ENCODE data around the gene WDR13.
A peak's percentile ranks its signal among the peaks of the same experiment; 100 is the strongest.

The WDR13 gene

DNA sequence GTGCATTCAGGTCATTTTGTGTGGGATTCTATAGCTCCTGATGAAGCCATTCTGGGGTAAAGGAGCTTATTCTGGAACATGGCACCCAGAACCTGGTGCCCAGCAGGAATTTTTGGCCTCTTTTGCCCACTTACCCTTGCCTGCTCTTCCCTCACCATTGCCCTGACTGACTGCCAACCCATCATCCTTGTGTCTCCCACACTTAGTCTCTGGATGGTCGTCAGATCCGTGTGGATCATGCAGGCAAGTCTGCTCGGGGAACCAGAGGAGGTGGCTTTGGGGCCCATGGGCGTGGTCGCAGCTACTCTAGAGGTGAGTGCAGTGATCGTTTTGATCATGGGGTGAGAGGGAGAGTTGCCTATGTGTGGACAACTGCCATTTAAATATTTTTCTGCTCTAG is 21.2 kb upstream of the WDR13 start:
- Histone ChIP-seq H3K36me3 (peaks cover 52% of the 10 kb centered on the region), H3K27me3 (no peaks in the 10 kb centered on the region), H3K4me3 (ENCODE audit: low read depth, low read length) (peak overlapping the region; percentile 97), H3K9me3 (no peaks in the 10 kb centered on the region), H3K4me1 (no peaks in the 10 kb centered on the region; the same call in 1 of the 2 replicates)
- DNase-seq, result no peak
- TF ChIP-seq, protein P1, sequence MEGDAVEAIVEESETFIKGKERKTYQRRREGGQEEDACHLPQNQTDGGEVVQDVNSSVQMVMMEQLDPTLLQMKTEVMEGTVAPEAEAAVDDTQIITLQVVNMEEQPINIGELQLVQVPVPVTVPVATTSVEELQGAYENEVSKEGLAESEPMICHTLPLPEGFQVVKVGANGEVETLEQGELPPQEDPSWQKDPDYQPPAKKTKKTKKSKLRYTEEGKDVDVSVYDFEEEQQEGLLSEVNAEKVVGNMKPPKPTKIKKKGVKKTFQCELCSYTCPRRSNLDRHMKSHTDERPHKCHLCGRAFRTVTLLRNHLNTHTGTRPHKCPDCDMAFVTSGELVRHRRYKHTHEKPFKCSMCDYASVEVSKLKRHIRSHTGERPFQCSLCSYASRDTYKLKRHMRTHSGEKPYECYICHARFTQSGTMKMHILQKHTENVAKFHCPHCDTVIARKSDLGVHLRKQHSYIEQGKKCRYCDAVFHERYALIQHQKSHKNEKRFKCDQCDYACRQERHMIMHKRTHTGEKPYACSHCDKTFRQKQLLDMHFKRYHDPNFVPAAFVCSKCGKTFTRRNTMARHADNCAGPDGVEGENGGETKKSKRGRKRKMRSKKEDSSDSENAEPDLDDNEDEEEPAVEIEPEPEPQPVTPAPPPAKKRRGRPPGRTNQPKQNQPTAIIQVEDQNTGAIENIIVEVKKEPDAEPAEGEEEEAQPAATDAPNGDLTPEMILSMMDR (IDR thresholded peaks at IDR 0.05; ENCODE audit: low read depth, low read length), result no peak

DNA sequence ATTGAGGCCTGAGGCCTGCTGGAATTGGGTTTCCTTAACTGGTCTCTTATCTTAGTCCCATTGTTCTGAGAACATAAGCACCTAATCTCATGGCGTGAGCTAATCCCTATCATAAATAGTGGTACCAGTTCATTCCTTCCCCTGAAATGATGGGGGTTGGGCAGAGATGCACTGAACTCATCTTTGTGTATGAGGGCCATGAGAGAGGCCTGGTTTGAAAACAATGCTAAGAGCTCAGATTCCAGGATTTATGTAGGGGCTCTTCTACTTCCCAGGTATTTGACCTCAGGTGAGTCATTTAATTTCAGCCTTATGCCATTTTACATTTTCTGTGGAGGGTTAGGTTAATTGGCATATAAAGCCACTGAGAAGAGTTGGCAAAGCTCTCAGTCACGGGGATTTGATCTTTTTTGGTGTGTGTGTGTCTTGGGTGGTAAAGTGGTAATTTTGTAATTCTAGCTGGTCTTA is 18.6 kb upstream of the WDR13 start:
- H3K27me3 ChIP-seq, result no peaks in the 10 kb centered on the region
- TF ChIP-seq, protein P1 (IDR thresholded peaks at IDR 0.05; ENCODE audit: low read depth, low read length), result no peak
- peaks cover 52% of the 10 kb centered on the region for H3K36me3 ChIP-seq
- H3K4me1 ChIP-seq, result no peaks in the 10 kb centered on the region; the same call in 1 of the 2 replicates
- H3K9me3 ChIP-seq, result no peaks in the 10 kb centered on the region
- H3K4me3 ChIP-seq (ENCODE audit: low read depth, low read length), result no peak overlapping the region
- DNase-seq, result no peak

DNA sequence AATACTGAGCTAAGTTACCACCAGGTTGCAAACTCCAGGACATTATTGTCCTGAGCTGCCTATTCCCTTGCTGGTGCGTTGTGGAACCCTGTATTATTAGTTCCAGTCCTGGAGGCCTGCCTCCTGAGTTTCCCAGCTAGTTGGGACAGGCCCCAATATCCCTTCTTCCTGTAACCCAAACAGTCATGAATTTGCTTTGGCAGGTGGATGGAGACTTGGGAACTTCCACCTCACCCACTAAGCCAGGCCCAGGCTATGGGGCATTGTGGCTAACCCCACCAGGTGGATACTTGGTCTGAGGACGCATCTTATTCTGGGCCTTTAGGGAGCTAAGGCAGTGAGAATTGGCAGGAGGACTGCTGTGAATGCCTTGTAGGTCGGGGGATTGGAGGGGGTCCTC is 18.0 kb upstream of the WDR13 start:
- Histone ChIP-seq H3K4me1 (no peaks in the 10 kb centered on the region; the same call in 1 of the 2 replicates), H3K9me3 (no peaks in the 10 kb centered on the region), H3K27me3 (no peaks in the 10 kb centered on the region), H3K36me3 (peaks cover 52% of the 10 kb centered on the region), H3K4me3 (ENCODE audit: low read depth, low read length) (no peak overlapping the region)
- TF ChIP-seq, protein P1 (IDR thresholded peaks at IDR 0.05; ENCODE audit: low read depth, low read length), result no peak
- DNase-seq, result no peak

DNA sequence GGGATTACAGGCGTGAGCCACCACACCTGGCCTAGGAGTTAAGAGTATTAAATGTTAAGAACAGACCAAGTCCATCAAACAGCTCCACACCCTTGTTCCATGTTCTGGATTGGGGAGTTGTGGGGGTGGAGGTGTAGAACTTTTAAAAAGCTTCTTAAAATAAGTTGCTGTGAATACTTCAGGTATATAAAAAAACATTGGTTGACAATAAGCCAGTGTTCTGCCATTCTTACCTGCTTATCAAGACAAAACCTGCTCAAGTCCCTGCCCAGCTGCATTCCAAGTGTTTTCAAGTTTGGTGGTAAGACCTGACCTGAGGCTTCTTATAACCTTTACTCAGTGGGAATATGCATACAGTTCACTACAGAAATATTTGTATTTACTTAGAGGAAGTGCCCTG is 16.6 kb upstream of the WDR13 start:
- no peaks in the 10 kb centered on the region for H3K27me3 ChIP-seq
- H3K9me3 ChIP-seq, result no peaks in the 10 kb centered on the region
- no peak overlapping the region for H3K4me3 ChIP-seq (ENCODE audit: low read depth, low read length)
- peaks cover 40% of the 10 kb centered on the region for H3K36me3 ChIP-seq
- TF ChIP-seq, protein P1 (IDR thresholded peaks at IDR 0.05; ENCODE audit: low read depth, low read length), result no peak
- no peaks in the 10 kb centered on the region; the same call in 1 of the 2 replicates for H3K4me1 ChIP-seq
- DNase-seq, result no peak

DNA sequence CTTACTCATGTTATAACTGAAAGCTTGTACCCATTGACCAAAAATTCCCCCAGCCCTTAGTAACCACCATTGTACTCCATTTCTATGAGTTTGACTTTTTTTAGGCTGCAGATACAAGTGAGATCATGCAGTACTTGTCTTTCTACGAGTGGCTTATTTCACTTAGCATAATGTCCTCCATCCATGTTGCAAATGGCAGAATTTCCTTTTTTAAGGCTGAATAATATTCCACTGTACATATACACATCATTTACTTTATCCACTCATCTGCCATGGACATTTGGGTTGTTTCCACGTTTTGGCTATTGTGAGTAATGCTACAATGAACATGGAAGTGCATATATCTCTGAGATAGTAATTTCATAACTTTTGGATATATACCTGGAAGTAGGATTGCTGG is 12.6 kb upstream of the WDR13 start:
- H3K27me3 ChIP-seq, result no peaks in the 10 kb centered on the region
- no peaks in the 10 kb centered on the region for H3K9me3 ChIP-seq
- peaks cover 3% of the 10 kb centered on the region; the same call in 1 of the 2 replicates for H3K4me1 ChIP-seq
- H3K36me3 ChIP-seq, result no peaks in the 10 kb centered on the region; the same call in 1 of the 2 replicates
- H3K4me3 ChIP-seq (ENCODE audit: low read depth, low read length), result no peak overlapping the region
- TF ChIP-seq, protein P1 (IDR thresholded peaks at IDR 0.05; ENCODE audit: low read depth, low read length), result no peak
- no peak for DNase-seq

DNA sequence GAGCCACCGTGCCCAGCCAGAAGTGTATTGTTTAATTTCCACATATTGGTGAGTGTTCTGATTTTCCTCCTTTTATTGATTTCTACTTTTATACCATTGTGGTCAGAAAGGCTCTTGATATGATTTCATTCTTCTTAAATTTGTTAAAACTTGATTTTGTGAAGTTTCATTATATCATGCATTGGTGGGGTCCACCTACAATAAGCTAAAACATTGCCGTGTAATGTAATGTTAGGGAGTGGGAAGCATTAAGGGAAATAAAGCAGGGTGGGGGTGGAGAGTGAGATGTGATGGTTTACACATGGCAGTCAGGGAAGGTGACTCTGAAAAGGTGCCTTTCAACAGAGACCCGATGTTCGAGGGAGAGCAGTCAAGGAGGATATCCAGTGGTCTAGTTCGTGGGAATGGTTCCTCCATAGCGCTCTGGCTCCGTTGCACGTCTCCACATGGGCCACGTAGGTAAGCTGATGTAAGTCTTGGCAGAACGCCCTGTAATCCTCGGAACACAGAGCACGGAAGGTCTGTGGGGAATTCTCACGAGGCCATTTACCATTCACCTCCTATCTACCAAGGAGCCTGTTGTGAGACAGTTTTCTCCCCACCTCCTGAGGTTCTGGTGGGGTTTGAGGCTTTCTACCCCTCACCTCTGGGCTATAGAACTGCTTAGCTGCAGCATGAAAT is 7.7 kb upstream of the WDR13 start:
- Histone ChIP-seq H3K4me1 (peaks cover 3% of the 10 kb centered on the region), H3K9me3 (no peaks in the 10 kb centered on the region), H3K4me3 (ENCODE audit: low read depth, low read length) (no peak overlapping the region), H3K36me3 (no peaks in the 10 kb centered on the region), H3K27me3 (no peaks in the 10 kb centered on the region)
- DNase-seq, result peak; percentile 56
- TF ChIP-seq, protein P1 (IDR thresholded peaks at IDR 0.05; ENCODE audit: low read depth, low read length), result no peak
